Measurements from ENCODE around the gene FLACC1.

DNA sequence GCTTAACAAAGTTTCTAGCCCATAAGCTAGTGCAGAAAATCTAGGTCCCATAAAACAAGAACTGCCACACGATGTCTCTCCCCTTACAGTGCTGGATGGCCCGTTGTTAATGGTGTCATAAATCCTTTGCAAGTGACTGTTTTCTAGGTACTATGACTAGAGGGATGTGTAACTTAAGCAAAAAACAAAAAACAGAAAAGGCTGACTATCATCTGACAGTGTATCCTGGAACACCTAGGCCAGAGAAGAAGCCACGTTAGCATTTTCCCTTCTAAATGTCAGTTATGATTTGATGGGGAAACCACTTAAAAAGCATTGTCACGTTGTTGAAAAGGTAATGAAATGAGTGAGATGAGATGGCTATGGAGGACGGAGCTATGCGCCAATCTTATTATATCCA is 94.4 kb downstream of the FLACC1 start:
- TF ChIP-seq GATA3 (IDR thresholded peaks at IDR 0.05; ENCODE audit: low read depth, low read length) (no peak), GATA2 (IDR thresholded peaks at IDR 0.05; ENCODE audit: low read depth, low read length) (no peak)
